GM12878 (cell line): ENCODE data around the gene NPC1. TPM values are rescaled to one million over a fixed set of nuclear protein-coding genes. Genes with fewer than 3 reads are reported as not detected.
A peak's percentile ranks its signal among the peaks of the same experiment; 100 is the strongest.

ENCODE experiments used
- CREB1 ChIP-seq: IDR thresholded peaks from 2 replicates; pipeline ENCODE4 v1.6.1; 2012; ENCODE audit warnings: low read depth, mild to moderate bottlenecking, inconsistent platforms
- EGR1 ChIP-seq, 2 experiments: IDR thresholded peaks; 1 replicate in 1 of 2; 2 replicates in 1 of 2; pipeline ENCODE4 v1.6.1; 2011 to 2012; ENCODE audit warnings: low read depth in 2 of 2, low read length in 2 of 2, borderline replicate concordance in 1 of 2, mild to moderate bottlenecking in 1 of 2, moderate library complexity in 1 of 2
- ETV6 ChIP-seq, 2 experiments: fragments of 450-650 bp in 1 of 2; IDR thresholded peaks in 1 of 2; conservative IDR thresholded peaks in 1 of 2; 2 replicates each; pipeline ENCODE4 v1.6.1; 2014; ENCODE audit warnings: antibody characterized with exemption in 1 of 2, borderline replicate concordance in 1 of 2, low read depth in 1 of 2, mild to moderate bottlenecking in 1 of 2, moderate library complexity in 1 of 2
- LARP7 ChIP-seq: fragments of 450-650 bp; IDR thresholded peaks from 2 replicates; pipeline ENCODE4 v1.6.1; 2017; ENCODE audit warnings: mild to moderate bottlenecking
- RFX5 ChIP-seq: IDR thresholded peaks from 2 replicates; pipeline ENCODE4 v1.6.1; 2011; ENCODE audit warnings: low read depth, low read length, improper control_type of control experiment
- SMAD1 ChIP-seq: fragments of 450-650 bp; IDR thresholded peaks from 2 replicates; pipeline ENCODE4 v1.6.1; 2018; ENCODE audit warnings: mild to moderate bottlenecking, low read depth; ENCODE audit not compliant: partially characterized antibody
- polyA plus RNA-seq, 11 experiments: library from polyadenylated mRNA; depleted of rRNA in 4 of 11; unstranded in 6 of 11; stranded (reverse) in 5 of 11; fragments of >200 nt; fragmentation: Nextera tagmentation in 4 of 11; fragmentation: Illumina TruSeq in 1 of 11; extraction: Ambion mirVana in 4 of 11; extraction: Trizol in 1 of 11; gene quantifications; 1 replicate in 1 of 11; 2 replicates in 10 of 11; pipeline versions ENCODE4 v1.2.1 to v1.2.3, GENCODE V29; 2011 to 2016; ENCODE audit warnings: inconsistent platforms in 2 of 11, missing spikeins in 2 of 11, low read depth in 1 of 11
- total RNA-seq, 4 experiments: library from RNA; depleted of rRNA in 3 of 4; stranded (reverse); fragments of >200 nt in 3 of 4; fragmentation: Illumina TruSeq in 1 of 4; extraction: Trizol in 1 of 4; gene quantifications; 2 replicates each; pipeline versions ENCODE4 v1.2.1 to v1.2.3, GENCODE V29; 2013 to 2021
- TF ChIP-seq, protein P1 (sequence below): fragments of 450-650 bp; IDR thresholded peaks from 2 replicates; pipeline ENCODE4 v1.6.1; 2017; ENCODE audit warnings: antibody characterized with exemption, mild to moderate bottlenecking, moderate library complexity
- TF ChIP-seq, protein P2 (sequence below): fragments of 450-650 bp; conservative IDR thresholded peaks from 2 replicates; pipeline ENCODE4 v1.6.1; 2017; ENCODE audit warnings: mild to moderate bottlenecking, moderate library complexity
- TF ChIP-seq, protein P3 (sequence below): fragments of 450-650 bp; IDR thresholded peaks from 2 replicates; pipeline ENCODE4 v1.6.1; 2018; ENCODE audit warnings: borderline replicate concordance, mild to moderate bottlenecking; ENCODE audit not compliant: partially characterized antibody
- TF ChIP-seq, protein P4 (sequence below): fragments of 450-650 bp; IDR thresholded peaks from 2 replicates; pipeline ENCODE4 v1.6.1; 2017; ENCODE audit warnings: mild to moderate bottlenecking
- TF ChIP-seq, protein P5 (sequence below): fragments of 450-650 bp; IDR thresholded peaks from 2 replicates; pipeline ENCODE4 v1.6.1; 2017; ENCODE audit warnings: low read depth, mild to moderate bottlenecking, moderate library complexity
- TF ChIP-seq, protein P6 (sequence below): IDR thresholded peaks from 2 replicates; pipeline ENCODE4 v1.6.1; 2011; ENCODE audit warnings: mild to moderate bottlenecking, low read depth, low read length, moderate library complexity; ENCODE audit not compliant: insufficient replicate concordance

The NPC1 gene
- total and polyA plus RNA-seq, 10 of the 15 experiments (the other 5 are each of a cell fraction or from before 2014, with no cell fraction given) = 10.1 to 45.2 (median 19.4) TPM

DNA sequence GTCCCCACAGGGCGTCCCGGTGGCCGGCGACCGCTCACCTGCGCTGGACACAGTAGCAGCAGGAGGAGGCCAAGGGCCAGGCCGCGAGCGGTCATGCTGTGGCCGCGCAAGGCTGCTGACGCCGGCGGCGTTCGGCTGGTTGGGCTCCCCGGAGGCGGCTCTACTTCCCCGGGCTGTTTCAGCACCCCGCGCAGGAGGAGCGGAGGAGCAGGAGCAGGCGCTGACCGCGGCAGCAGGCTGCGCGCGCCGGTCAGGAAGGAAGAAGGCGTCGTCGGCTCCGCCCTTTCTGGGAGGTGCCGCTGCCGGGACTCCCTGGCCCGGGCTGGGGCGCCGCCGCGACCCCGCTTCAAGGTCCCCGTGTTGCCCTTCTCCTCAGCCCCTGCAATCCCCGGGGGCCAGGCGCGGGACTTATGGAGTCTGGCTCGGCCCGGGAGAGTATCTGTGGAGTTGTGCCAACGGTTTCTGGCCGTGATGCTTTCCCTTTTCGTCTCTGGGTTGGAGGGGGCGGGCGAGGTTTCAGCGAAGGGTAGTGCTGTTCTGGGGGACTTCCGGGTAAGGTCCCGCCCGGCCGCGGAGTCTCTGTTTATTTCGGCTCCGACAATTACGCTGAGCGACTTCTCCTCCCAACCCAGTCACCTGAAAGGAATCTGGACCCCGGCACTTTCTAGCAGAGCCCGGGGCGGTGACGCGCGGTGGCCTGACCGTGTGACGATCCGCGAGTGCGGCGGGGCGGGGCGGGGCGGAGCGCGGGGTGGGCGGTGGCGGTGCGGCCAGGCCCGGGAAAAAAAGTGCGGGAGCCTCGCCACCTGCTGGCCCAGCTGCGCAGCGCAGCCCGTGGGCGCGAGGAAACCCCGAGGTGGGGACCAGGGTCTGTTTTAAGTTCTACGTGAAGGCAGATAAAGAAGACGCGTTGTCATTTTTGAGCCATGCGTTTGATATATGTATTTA, at the start of gene NPC1 (continued):
- TF ChIP-seq, protein P1, sequence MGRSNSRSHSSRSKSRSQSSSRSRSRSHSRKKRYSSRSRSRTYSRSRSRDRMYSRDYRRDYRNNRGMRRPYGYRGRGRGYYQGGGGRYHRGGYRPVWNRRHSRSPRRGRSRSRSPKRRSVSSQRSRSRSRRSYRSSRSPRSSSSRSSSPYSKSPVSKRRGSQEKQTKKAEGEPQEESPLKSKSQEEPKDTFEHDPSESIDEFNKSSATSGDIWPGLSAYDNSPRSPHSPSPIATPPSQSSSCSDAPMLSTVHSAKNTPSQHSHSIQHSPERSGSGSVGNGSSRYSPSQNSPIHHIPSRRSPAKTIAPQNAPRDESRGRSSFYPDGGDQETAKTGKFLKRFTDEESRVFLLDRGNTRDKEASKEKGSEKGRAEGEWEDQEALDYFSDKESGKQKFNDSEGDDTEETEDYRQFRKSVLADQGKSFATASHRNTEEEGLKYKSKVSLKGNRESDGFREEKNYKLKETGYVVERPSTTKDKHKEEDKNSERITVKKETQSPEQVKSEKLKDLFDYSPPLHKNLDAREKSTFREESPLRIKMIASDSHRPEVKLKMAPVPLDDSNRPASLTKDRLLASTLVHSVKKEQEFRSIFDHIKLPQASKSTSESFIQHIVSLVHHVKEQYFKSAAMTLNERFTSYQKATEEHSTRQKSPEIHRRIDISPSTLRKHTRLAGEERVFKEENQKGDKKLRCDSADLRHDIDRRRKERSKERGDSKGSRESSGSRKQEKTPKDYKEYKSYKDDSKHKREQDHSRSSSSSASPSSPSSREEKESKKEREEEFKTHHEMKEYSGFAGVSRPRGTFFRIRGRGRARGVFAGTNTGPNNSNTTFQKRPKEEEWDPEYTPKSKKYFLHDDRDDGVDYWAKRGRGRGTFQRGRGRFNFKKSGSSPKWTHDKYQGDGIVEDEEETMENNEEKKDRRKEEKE = no peak
- TF ChIP-seq ETV6 (conservative IDR thresholded peaks at IDR 0.05 in 1 of 2, IDR thresholded peaks at IDR 0.05 in 1 of 2; ENCODE audit: borderline replicate concordance in 1 of 2, low read depth in 1 of 2) (no peak), CREB1 (peak; percentile 63), EGR1 (IDR thresholded peaks at IDR 0.05; ENCODE audit: borderline replicate concordance in 1 of 2, low read depth in 2 of 2, low read length in 2 of 2) (peak in 1 of 2 experiments; percentile 83; a peak in 2 of 3 replicates), LARP7 (peak; percentile 70), SMAD1 (no peak), RFX5 (no peak)
- TF ChIP-seq, protein P2, sequence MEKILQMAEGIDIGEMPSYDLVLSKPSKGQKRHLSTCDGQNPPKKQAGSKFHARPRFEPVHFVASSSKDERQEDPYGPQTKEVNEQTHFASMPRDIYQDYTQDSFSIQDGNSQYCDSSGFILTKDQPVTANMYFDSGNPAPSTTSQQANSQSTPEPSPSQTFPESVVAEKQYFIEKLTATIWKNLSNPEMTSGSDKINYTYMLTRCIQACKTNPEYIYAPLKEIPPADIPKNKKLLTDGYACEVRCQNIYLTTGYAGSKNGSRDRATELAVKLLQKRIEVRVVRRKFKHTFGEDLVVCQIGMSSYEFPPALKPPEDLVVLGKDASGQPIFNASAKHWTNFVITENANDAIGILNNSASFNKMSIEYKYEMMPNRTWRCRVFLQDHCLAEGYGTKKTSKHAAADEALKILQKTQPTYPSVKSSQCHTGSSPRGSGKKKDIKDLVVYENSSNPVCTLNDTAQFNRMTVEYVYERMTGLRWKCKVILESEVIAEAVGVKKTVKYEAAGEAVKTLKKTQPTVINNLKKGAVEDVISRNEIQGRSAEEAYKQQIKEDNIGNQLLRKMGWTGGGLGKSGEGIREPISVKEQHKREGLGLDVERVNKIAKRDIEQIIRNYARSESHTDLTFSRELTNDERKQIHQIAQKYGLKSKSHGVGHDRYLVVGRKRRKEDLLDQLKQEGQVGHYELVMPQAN = peak; percentile 84
- TF ChIP-seq, protein P3, sequence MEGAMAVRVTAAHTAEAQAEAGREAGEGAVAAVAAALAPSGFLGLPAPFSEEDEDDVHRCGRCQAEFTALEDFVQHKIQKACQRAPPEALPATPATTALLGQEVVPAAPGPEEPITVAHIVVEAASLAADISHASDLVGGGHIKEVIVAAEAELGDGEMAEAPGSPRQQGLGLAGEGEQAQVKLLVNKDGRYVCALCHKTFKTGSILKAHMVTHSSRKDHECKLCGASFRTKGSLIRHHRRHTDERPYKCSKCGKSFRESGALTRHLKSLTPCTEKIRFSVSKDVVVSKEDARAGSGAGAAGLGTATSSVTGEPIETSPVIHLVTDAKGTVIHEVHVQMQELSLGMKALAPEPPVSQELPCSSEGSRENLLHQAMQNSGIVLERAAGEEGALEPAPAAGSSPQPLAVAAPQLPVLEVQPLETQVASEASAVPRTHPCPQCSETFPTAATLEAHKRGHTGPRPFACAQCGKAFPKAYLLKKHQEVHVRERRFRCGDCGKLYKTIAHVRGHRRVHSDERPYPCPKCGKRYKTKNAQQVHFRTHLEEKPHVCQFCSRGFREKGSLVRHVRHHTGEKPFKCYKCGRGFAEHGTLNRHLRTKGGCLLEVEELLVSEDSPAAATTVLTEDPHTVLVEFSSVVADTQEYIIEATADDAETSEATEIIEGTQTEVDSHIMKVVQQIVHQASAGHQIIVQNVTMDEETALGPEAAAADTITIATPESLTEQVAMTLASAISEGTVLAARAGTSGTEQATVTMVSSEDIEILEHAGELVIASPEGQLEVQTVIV = peak; percentile 80
- TF ChIP-seq, protein P4, sequence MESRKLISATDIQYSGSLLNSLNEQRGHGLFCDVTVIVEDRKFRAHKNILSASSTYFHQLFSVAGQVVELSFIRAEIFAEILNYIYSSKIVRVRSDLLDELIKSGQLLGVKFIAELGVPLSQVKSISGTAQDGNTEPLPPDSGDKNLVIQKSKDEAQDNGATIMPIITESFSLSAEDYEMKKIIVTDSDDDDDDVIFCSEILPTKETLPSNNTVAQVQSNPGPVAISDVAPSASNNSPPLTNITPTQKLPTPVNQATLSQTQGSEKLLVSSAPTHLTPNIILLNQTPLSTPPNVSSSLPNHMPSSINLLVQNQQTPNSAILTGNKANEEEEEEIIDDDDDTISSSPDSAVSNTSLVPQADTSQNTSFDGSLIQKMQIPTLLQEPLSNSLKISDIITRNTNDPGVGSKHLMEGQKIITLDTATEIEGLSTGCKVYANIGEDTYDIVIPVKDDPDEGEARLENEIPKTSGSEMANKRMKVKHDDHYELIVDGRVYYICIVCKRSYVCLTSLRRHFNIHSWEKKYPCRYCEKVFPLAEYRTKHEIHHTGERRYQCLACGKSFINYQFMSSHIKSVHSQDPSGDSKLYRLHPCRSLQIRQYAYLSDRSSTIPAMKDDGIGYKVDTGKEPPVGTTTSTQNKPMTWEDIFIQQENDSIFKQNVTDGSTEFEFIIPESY = no peak
- TF ChIP-seq, protein P5, sequence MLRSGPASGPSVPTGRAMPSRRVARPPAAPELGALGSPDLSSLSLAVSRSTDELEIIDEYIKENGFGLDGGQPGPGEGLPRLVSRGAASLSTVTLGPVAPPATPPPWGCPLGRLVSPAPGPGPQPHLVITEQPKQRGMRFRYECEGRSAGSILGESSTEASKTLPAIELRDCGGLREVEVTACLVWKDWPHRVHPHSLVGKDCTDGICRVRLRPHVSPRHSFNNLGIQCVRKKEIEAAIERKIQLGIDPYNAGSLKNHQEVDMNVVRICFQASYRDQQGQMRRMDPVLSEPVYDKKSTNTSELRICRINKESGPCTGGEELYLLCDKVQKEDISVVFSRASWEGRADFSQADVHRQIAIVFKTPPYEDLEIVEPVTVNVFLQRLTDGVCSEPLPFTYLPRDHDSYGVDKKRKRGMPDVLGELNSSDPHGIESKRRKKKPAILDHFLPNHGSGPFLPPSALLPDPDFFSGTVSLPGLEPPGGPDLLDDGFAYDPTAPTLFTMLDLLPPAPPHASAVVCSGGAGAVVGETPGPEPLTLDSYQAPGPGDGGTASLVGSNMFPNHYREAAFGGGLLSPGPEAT = no peak
- TF ChIP-seq, protein P6, sequence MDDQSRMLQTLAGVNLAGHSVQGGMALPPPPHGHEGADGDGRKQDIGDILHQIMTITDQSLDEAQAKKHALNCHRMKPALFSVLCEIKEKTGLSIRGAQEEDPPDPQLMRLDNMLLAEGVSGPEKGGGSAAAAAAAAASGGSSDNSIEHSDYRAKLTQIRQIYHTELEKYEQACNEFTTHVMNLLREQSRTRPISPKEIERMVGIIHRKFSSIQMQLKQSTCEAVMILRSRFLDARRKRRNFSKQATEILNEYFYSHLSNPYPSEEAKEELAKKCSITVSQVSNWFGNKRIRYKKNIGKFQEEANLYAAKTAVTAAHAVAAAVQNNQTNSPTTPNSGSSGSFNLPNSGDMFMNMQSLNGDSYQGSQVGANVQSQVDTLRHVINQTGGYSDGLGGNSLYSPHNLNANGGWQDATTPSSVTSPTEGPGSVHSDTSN = no peak
